ENCODE measurements around the gene TRMT61B.

TRMT61B gene

GRCh38 chr2:28870146-28870891 lies at the start of gene TRMT61B:
TRMT61B (minus strand) TSS chr2:28870309; CDS start chr2:28870277, 32 bp downstream.
- DNase-seq: peak; percentile 94

GRCh38 chr2:28915939-28916338 lies 45.8 kb upstream of the TRMT61B start:
- peak; percentile 59 for DNase-seq

GRCh38 chr2:28909655-28910353 lies 39.7 kb upstream of the TRMT61B start:
- no peak for DNase-seq

- DNase-seq: no peak
These were observed 38.1 kb upstream of the TRMT61B start for GRCh38 chr2:28908172-28908571.

- DNase-seq: no peak
These were observed 36.7 kb upstream of the TRMT61B start for GRCh38 chr2:28906821-28907220.

GRCh38 chr2:28906376-28906775 lies 36.3 kb upstream of the TRMT61B start:
- no peak for DNase-seq

GRCh38 chr2:28905533-28905932 lies 35.4 kb upstream of the TRMT61B start:
- no peak for DNase-seq

GRCh38 chr2:28904802-28905457 lies 34.8 kb upstream of the TRMT61B start:
- DNase-seq: peak; percentile 3

- DNase-seq: peak; percentile 16
These were observed 34.2 kb upstream of the TRMT61B start for GRCh38 chr2:28904295-28904694.

GRCh38 chr2:28902584-28902983 lies 32.5 kb upstream of the TRMT61B start:
- no peak for DNase-seq

GRCh38 chr2:28901841-28902240 lies 31.7 kb upstream of the TRMT61B start:
- DNase-seq: no peak

- DNase-seq: no peak
These were observed 31.1 kb upstream of the TRMT61B start for GRCh38 chr2:28901202-28901601.

- DNase-seq: no peak
These were observed 27.9 kb upstream of the TRMT61B start for GRCh38 chr2:28898048-28898447.

GRCh38 chr2:28896906-28897305 lies 26.8 kb upstream of the TRMT61B start:
- DNase-seq: peak; percentile 65

GRCh38 chr2:28895189-28895893 lies 25.2 kb upstream of the TRMT61B start:
- peak; percentile 28 for DNase-seq

GRCh38 chr2:28894470-28895188 lies 24.5 kb upstream of the TRMT61B start, which contains the start of gene WDR43:
WDR43 (plus strand) TSS chr2:28894667; CDS start chr2:28894699, 32 bp downstream.
- DNase-seq: peak; percentile 99

GRCh38 chr2:28893488-28893887 lies 23.4 kb upstream of the TRMT61B start:
- DNase-seq: no peak

GRCh38 chr2:28880193-28880592 lies 10.1 kb upstream of the TRMT61B start:
- no peak for DNase-seq

GRCh38 chr2:28871620-28872019 lies 1.5 kb upstream of the TRMT61B start:
- DNase-seq: no peak

- no peak for DNase-seq
These were observed 489 bp downstream of the TRMT61B start for GRCh38 chr2:28869494-28870145.

- no peak for DNase-seq
These were observed 1.5 kb downstream of the TRMT61B start for GRCh38 chr2:28868611-28869010.

GRCh38 chr2:28855977-28856376 lies 14.1 kb downstream of the TRMT61B start:
- DNase-seq: no peak

All from fibroblast of skin of right biceps (primary cell).